CD8-positive, alpha-beta memory T cell (primary cell): Measurements from ENCODE around the gene HORMAD1. TPM values are rescaled to one million over a fixed set of nuclear protein-coding genes. Genes with fewer than 3 reads are reported as not detected.
"Not testable (repeated sequence)": the region's sequence is repeated elsewhere in the genome, so short reads cannot be mapped to it uniquely, and the experiment has no call there.

Experiments used
- CTCF ChIA-PET: fragments of 350-600 bp; sonication (Branson Sonifier 250); formaldehyde crosslinking; loops from one replicate; lab custom pipeline; 2021; ENCODE audit warnings: antibody characterized with exemption; lab: Charles Lee
- POLR2A ChIA-PET: fragments of 350-600 bp; sonication (Branson Sonifier 250); formaldehyde crosslinking; loops from one replicate; lab custom pipeline; 2021; ENCODE audit warnings: antibody characterized with exemption; lab: Charles Lee
- DNase-seq, 5 donors: peaks; one replicate each; pipeline versions ENCODE4 v3.0.0 to v3.0.0-alpha.2; 2020 to 2022; ENCODE audit warnings: mixed read lengths in 1 of 5
- H3K27ac ChIP-seq: one replicate; pipeline ENCODE4 v1.7.0; 2013; ENCODE audit warnings: low read depth, mild to moderate bottlenecking, low read length, moderate library complexity
- H3K27me3 ChIP-seq: 2 replicates; pipeline ENCODE4 v1.7.0; 2013; ENCODE audit warnings: low read length, mild to moderate bottlenecking; ENCODE audit not compliant: insufficient read depth, poor library complexity, severe bottlenecking
- H3K36me3 ChIP-seq: 2 replicates; pipeline ENCODE4 v1.7.0; 2013; ENCODE audit warnings: mild to moderate bottlenecking, low read length, moderate library complexity; ENCODE audit not compliant: insufficient read depth
- H3K4me1 ChIP-seq: 2 replicates; pipeline ENCODE4 v1.7.0; 2013; ENCODE audit warnings: mild to moderate bottlenecking, low read length, moderate library complexity; ENCODE audit not compliant: insufficient read depth
- H3K4me3 ChIP-seq: 2 replicates; pipeline ENCODE4 v1.7.0; 2013; ENCODE audit warnings: mild to moderate bottlenecking, low read length
- H3K9me3 ChIP-seq: 2 replicates; pipeline ENCODE4 v1.7.0; 2013; ENCODE audit warnings: mild to moderate bottlenecking, low read length
- H3K27ac Mint-ChIP-seq, 8 donors: one replicate each; pipeline ENCODE4 v1.8.0; 2020 to 2021; ENCODE audit warnings: mixed read lengths in 8 of 8, mild to moderate bottlenecking in 6 of 8, inconsistent platforms in 3 of 8, moderate library complexity in 3 of 8
- H3K27me3 Mint-ChIP-seq, 2 donors: one replicate each; pipeline ENCODE4 v1.8.0; 2020 to 2021; ENCODE audit warnings: mixed read lengths in 2 of 2, mild to moderate bottlenecking in 1 of 2, moderate library complexity in 1 of 2
- H3K36me3 Mint-ChIP-seq, 3 donors: one replicate each; pipeline ENCODE4 v1.8.0; 2020 to 2021; ENCODE audit warnings: mixed read lengths in 3 of 3, inconsistent platforms in 1 of 3, mild to moderate bottlenecking in 1 of 3
- H3K4me1 Mint-ChIP-seq, 3 donors: one replicate each; pipeline ENCODE4 v1.8.0; 2020 to 2021; ENCODE audit warnings: mixed read lengths in 3 of 3, inconsistent platforms in 1 of 3, mild to moderate bottlenecking in 1 of 3
- H3K4me3 Mint-ChIP-seq, 7 donors: one replicate each; pipeline ENCODE4 v1.8.0; 2020 to 2021; ENCODE audit warnings: mixed read lengths in 7 of 7, mild to moderate bottlenecking in 6 of 7, moderate library complexity in 4 of 7, inconsistent platforms in 2 of 7
- H3K9me3 Mint-ChIP-seq, 5 donors: one replicate each; pipeline ENCODE4 v1.8.0; 2020 to 2022; ENCODE audit warnings: mixed read lengths in 5 of 5, mild to moderate bottlenecking in 3 of 5, moderate library complexity in 2 of 5, inconsistent platforms in 1 of 5
- polyA plus RNA-seq: library from polyadenylated mRNA; unstranded; fragments of 300-500 nt; fragmentation: Illumina TruSeq; gene quantifications from one replicate; pipeline ENCODE4 v1.2.3, GENCODE V29; 2021
- total RNA-seq, 2 experiments: library from RNA; stranded (reverse); gene quantifications; one replicate each; pipeline ENCODE4 v1.2.3, GENCODE V29; 2021

HORMAD1 gene
- total and polyA plus RNA-seq, 3 experiments from 2014 or later: not detected

- no peaks in the 10 kb centered on the region for H3K36me3 ChIP-seq
- DNase-seq: no peak
- peaks cover 5 to 9% (median 6%) of the 10 kb centered on the region in 3 donors for H3K4me1 Mint-ChIP-seq
- no peak overlapping the region for H3K4me3 Mint-ChIP-seq
- no peaks in the 10 kb centered on the region for H3K27me3 ChIP-seq
- no peaks in the 10 kb centered on the region for H3K9me3 Mint-ChIP-seq
- no peak overlapping the region for H3K4me3 ChIP-seq
- no peaks in the 10 kb centered on the region for H3K9me3 ChIP-seq
- H3K27ac ChIP-seq: no peak overlapping the region
- H3K4me1 ChIP-seq: no peaks in the 10 kb centered on the region
- H3K36me3 Mint-ChIP-seq: peaks cover 0 to 32% (median 8%) of the 10 kb centered on the region in 3 donors
- no peaks in the 10 kb centered on the region for H3K27me3 Mint-ChIP-seq
- POLR2A ChIA-PET: no interaction called here
- CTCF ChIA-PET: no interaction called here
- H3K27ac Mint-ChIP-seq: no peak overlapping the region
Measured at GRCh38 chr1:150674881-150675280, 45.8 kb downstream of the HORMAD1 start.

- DNase-seq: no peak
- Histone ChIP-seq H3K36me3 (peaks cover 7% of the 10 kb centered on the region), H3K27ac (no peak overlapping the region), H3K27me3 (no peaks in the 10 kb centered on the region), H3K4me3 (no peak overlapping the region), H3K9me3 (no peaks in the 10 kb centered on the region), H3K4me1 (no peaks in the 10 kb centered on the region)
- no peaks in the 10 kb centered on the region for H3K9me3 Mint-ChIP-seq
- no peak overlapping the region for H3K4me3 Mint-ChIP-seq
- CTCF ChIA-PET: no interaction called here
- peaks cover 0 to 2% of the 10 kb centered on the region in 2 donors for H3K27me3 Mint-ChIP-seq
- POLR2A ChIA-PET: no interaction called here
- H3K4me1 Mint-ChIP-seq: peaks cover 0 to 6% (median 1%) of the 10 kb centered on the region in 3 donors
- no peak overlapping the region for H3K27ac Mint-ChIP-seq
- H3K36me3 Mint-ChIP-seq: peaks cover 0 to 60% (median 18%) of the 10 kb centered on the region in 3 donors
Measured at GRCh38 chr1:150663321-150663720, 57.4 kb downstream of the HORMAD1 start.

- H3K27ac ChIP-seq: no peak overlapping the region
- H3K4me3 Mint-ChIP-seq: no peak overlapping the region
- H3K27me3 Mint-ChIP-seq: peaks cover 0 to 2% of the 10 kb centered on the region in 2 donors
- ChIA-PET POLR2A (no interaction called here), CTCF (no interaction called here)
- H3K27ac Mint-ChIP-seq: peak overlapping the region in 1 of 8 donors; percentile 11
- no peaks in the 10 kb centered on the region for H3K27me3 ChIP-seq
- no peak overlapping the region for H3K4me3 ChIP-seq
- H3K9me3 ChIP-seq: no peaks in the 10 kb centered on the region
- H3K9me3 Mint-ChIP-seq: no peaks in the 10 kb centered on the region
- no peaks in the 10 kb centered on the region for H3K4me1 ChIP-seq
- peaks cover 0 to 64% (median 18%) of the 10 kb centered on the region in 3 donors for H3K36me3 Mint-ChIP-seq
- peaks cover 0 to 6% (median 1%) of the 10 kb centered on the region in 3 donors for H3K4me1 Mint-ChIP-seq
- no peak for DNase-seq
- H3K36me3 ChIP-seq: peaks cover 11% of the 10 kb centered on the region
Measured at GRCh38 chr1:150662811-150663210, 57.9 kb downstream of the HORMAD1 start.

GRCh38 chr1:150661156-150661555 is 59.5 kb downstream of the HORMAD1 start:
- peaks cover 0 to 70% (median 16%) of the 10 kb centered on the region in 3 donors for H3K36me3 Mint-ChIP-seq

GRCh38 chr1:150660584-150660983 is 60.1 kb downstream of the HORMAD1 start:
- DNase-seq: no peak
- ChIA-PET POLR2A (no interaction called here), CTCF (interaction anchor here (0.8 kb wide), 1 partner anchor 23 kb away, joined by 4 read pairs; no protein-coding TSS in a partner anchor)
- H3K4me1 Mint-ChIP-seq: peaks cover 0 to under 1% (median 0%) of the 10 kb centered on the region in 3 donors
- H3K9me3 ChIP-seq: no peaks in the 10 kb centered on the region
- H3K36me3 ChIP-seq: peaks cover 11% of the 10 kb centered on the region
- no peak overlapping the region for H3K4me3 ChIP-seq
- H3K4me1 ChIP-seq: no peaks in the 10 kb centered on the region
- no peak overlapping the region for H3K4me3 Mint-ChIP-seq
- H3K27ac ChIP-seq: no peak overlapping the region
- no peaks in the 10 kb centered on the region for H3K27me3 ChIP-seq
- H3K9me3 Mint-ChIP-seq: no peaks in the 10 kb centered on the region
- H3K36me3 Mint-ChIP-seq: peaks cover 0 to 70% (median 18%) of the 10 kb centered on the region in 3 donors
- H3K27me3 Mint-ChIP-seq: peaks cover 0 to 2% of the 10 kb centered on the region in 2 donors
- H3K27ac Mint-ChIP-seq: peak overlapping the region in 3 of 8 donors; percentile 6 to 64 (median 15)

More at GRCh38 chr1:150661156-150661555, 59.5 kb downstream of the HORMAD1 start:
- no peaks in the 10 kb centered on the region for H3K27me3 ChIP-seq
- H3K9me3 Mint-ChIP-seq: no peaks in the 10 kb centered on the region
- H3K4me3 Mint-ChIP-seq: no peak overlapping the region
- peaks cover 11% of the 10 kb centered on the region for H3K36me3 ChIP-seq
- no peak overlapping the region for H3K27ac ChIP-seq
- H3K4me1 ChIP-seq: no peaks in the 10 kb centered on the region
- H3K27ac Mint-ChIP-seq: no peak overlapping the region
- peaks cover 0 to 2% of the 10 kb centered on the region in 2 donors for H3K27me3 Mint-ChIP-seq
- ChIA-PET CTCF (interaction anchor here (0.8 kb wide), 1 partner anchor 23 kb away, joined by 4 read pairs; no protein-coding TSS in a partner anchor), POLR2A (no interaction called here)
- DNase-seq: no peak
- no peak overlapping the region for H3K4me3 ChIP-seq
- peaks cover 0 to 6% (median 0%) of the 10 kb centered on the region in 3 donors for H3K4me1 Mint-ChIP-seq
- no peaks in the 10 kb centered on the region for H3K9me3 ChIP-seq

GRCh38 chr1:150657064-150657463 is 63.6 kb downstream of the HORMAD1 start:
- H3K27me3 Mint-ChIP-seq, POLR2A ChIA-PET, H3K4me1 Mint-ChIP-seq, H3K27me3 ChIP-seq, H3K4me3 Mint-ChIP-seq, DNase-seq, H3K27ac ChIP-seq, H3K4me3 ChIP-seq, H3K9me3 Mint-ChIP-seq, H3K9me3 ChIP-seq, H3K27ac Mint-ChIP-seq, H3K4me1 ChIP-seq: not testable (repeated sequence)
- H3K36me3 Mint-ChIP-seq: peaks cover 0 to 65% (median 17%) of the 10 kb centered on the region in 3 donors
- CTCF ChIA-PET: interaction anchor here (1.1 kb wide), 1 partner anchor 96 kb away, joined by 5 read pairs; no protein-coding TSS in a partner anchor
- H3K36me3 ChIP-seq: peaks cover 11% of the 10 kb centered on the region

GRCh38 chr1:150654635-150655034 is 66.1 kb downstream of the HORMAD1 start:
- CTCF ChIA-PET: interaction anchor here (1.6 kb wide), 1 partner anchor 94 kb away, joined by 4 read pairs; no protein-coding TSS in a partner anchor
- H3K4me3 Mint-ChIP-seq, DNase-seq, H3K4me1 ChIP-seq, H3K9me3 Mint-ChIP-seq, H3K4me3 ChIP-seq, H3K27me3 Mint-ChIP-seq, H3K9me3 ChIP-seq, POLR2A ChIA-PET, H3K4me1 Mint-ChIP-seq, H3K27me3 ChIP-seq, H3K27ac ChIP-seq: not testable (repeated sequence)
- peaks cover 11% of the 10 kb centered on the region for H3K36me3 ChIP-seq
- Mint-ChIP-seq H3K27ac (peak overlapping the region in 1 of 8 donors; percentile 77), H3K36me3 (peaks cover 0 to 59% (median 12%) of the 10 kb centered on the region in 3 donors)

GRCh38 chr1:150650193-150650592 is 70.5 kb downstream of the HORMAD1 start:
- no peak overlapping the region for H3K4me3 ChIP-seq
- Mint-ChIP-seq H3K9me3 (no peaks in the 10 kb centered on the region), H3K27ac (no peak overlapping the region), H3K27me3 (peaks cover 0 to 2% of the 10 kb centered on the region in 2 donors), H3K4me1 (peaks cover 2 to 7% (median 6%) of the 10 kb centered on the region in 3 donors), H3K36me3 (peaks cover 0 to 64% (median 11%) of the 10 kb centered on the region in 3 donors), H3K4me3 (no peak overlapping the region)
- CTCF ChIA-PET: no interaction called here
- H3K4me1 ChIP-seq: no peaks in the 10 kb centered on the region
- no peaks in the 10 kb centered on the region for H3K27me3 ChIP-seq
- H3K36me3 ChIP-seq: peaks cover 39% of the 10 kb centered on the region
- POLR2A ChIA-PET: no interaction called here
- H3K9me3 ChIP-seq: no peaks in the 10 kb centered on the region
- no peak overlapping the region for H3K27ac ChIP-seq
- DNase-seq: no peak
